Measurements from ENCODE around the gene FOXN3. TPM values are rescaled to one million over a fixed set of nuclear protein-coding genes. Genes with fewer than 3 reads are reported as not detected.

The FOXN3 gene
- total and polyA plus RNA-seq, 10 of the 15 experiments (the other 5 are each of a cell fraction or from before 2014, with no cell fraction given), result 4.5 to 68.9 (median 29.7) TPM

DNA sequence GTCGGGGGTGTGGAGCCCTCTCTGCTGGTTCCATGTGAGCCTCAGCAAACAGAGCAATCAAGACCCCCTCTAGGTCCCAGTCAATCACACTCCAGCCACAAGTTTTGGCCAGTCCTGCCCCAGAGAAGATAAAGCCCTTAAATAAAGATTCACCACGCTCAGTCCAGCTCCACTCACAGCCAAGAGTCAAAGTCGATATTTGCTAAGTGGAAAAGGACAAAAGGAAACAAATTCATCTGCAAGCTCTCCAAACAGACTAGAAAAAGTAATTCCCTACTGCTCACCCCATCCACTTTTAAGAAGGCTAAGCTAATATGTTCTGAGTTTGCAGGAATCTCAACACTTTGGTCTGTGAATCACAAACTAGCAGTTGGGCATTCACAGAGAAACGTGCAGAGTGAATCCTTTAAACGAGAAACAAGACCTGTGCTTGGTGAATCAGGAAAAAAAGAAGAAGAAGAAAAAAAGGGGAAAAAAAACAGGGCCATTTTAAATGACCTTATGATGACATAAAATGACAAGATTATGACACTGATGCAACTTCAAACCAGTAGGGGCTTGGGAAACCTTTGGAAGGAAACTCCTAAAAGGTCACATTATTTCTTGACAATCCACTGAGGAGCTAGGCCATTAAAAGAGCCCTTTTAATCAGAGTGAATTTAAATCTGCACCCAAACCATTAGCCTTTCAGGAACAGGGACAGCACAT, 41.8 kb upstream of the FOXN3 start:
- peaks cover 5% of the 10 kb centered on the region; the same call in 1 of the 2 replicates for H3K4me1 ChIP-seq (ENCODE audit: control insufficient read depth, insufficient read depth, low read length)
- no peak overlapping the region for H3K4me2 ChIP-seq (ENCODE audit: control insufficient read depth, insufficient read depth)
- no peaks in the 10 kb centered on the region for H3K27me3 ChIP-seq (replicated peaks in 1 of 2; ENCODE audit: control insufficient read depth in 2 of 2, insufficient read depth in 2 of 2, low read length in 1 of 2)
- BruUV-seq (replicated peaks), result no TSS peak
- H3K9ac ChIP-seq (ENCODE audit: control insufficient read depth, insufficient read depth, low read length), result no peak overlapping the region
- ChIA-PET SMC1A (ENCODE audit: uncharacterized antibody, unreplicated experiment) (interaction anchor here (1.1 to 1.4 kb wide), 2 partner anchors 15 to 35 kb away, joined by 4 to 9 read pairs; no protein-coding TSS in a partner anchor), CTCF (interaction anchor here (0.5 to 1.3 kb wide), 2 partner anchors 10 to 446 kb away, joined by 3 read pairs; no protein-coding TSS in a partner anchor), POLR2A (no interaction called here), RAD21 (ENCODE audit: unreplicated experiment) (no interaction called here)
- H3K36me3 ChIP-seq (ENCODE audit: control insufficient read depth in 2 of 2, insufficient read depth in 2 of 2, low read length in 1 of 2), result no peaks in the 10 kb centered on the region
- H3K27ac ChIP-seq (ENCODE audit: control insufficient read depth, insufficient read depth), result no peak overlapping the region
- no peaks in the 10 kb centered on the region; the same call in 2 of the 3 replicates for H3K9me3 ChIP-seq (replicated peaks; ENCODE audit: control insufficient read depth, insufficient read depth, low read length)
- WGBS (ENCODE audit: insufficient coverage, insufficient replicate concordance, low lambda C conversion rate, missing lambda C conversion rate), result 56% methylated on average over 5 of the region's 5 CpGs
- DNase-seq (ENCODE audit: low read depth, low spot score), result no peak
- TF ChIP-seq EZH2 (IDR thresholded peaks at IDR 0.05; ENCODE audit: borderline replicate concordance, control insufficient read depth, low read depth, low read length), result no peak
- TF ChIP-seq HDAC2 (IDR thresholded peaks at IDR 0.05), result no peak
- TF ChIP-seq, protein P1, sequence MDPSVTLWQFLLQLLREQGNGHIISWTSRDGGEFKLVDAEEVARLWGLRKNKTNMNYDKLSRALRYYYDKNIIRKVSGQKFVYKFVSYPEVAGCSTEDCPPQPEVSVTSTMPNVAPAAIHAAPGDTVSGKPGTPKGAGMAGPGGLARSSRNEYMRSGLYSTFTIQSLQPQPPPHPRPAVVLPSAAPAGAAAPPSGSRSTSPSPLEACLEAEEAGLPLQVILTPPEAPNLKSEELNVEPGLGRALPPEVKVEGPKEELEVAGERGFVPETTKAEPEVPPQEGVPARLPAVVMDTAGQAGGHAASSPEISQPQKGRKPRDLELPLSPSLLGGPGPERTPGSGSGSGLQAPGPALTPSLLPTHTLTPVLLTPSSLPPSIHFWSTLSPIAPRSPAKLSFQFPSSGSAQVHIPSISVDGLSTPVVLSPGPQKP (IDR thresholded peaks at IDR 0.05; ENCODE audit: low read depth, low read length), result no peak
- TF ChIP-seq ESRRA (IDR thresholded peaks at IDR 0.05; ENCODE audit: low read length), result no peak
- no peak for TF ChIP-seq RAD51 (IDR thresholded peaks at IDR 0.05)
- TF ChIP-seq ZZZ3 (IDR thresholded peaks at IDR 0.05; ENCODE audit: control insufficient read depth, insufficient read length, low read depth), result no peak
- TF ChIP-seq BHLHE40 (IDR thresholded peaks at IDR 0.05; ENCODE audit: borderline replicate concordance in 1 of 2, low read depth in 2 of 2, low read length in 1 of 2), result no peak
- H2AFZ ChIP-seq (ENCODE audit: control insufficient read depth, low read depth, low read length), result no peak overlapping the region
- no peaks in the 10 kb centered on the region for H4K20me1 ChIP-seq (ENCODE audit: control insufficient read depth, insufficient read depth)
- H3K79me2 ChIP-seq (ENCODE audit: control insufficient read depth, insufficient read depth, low read length), result no peaks in the 10 kb centered on the region
- intact Hi-C loops (cut with micrococcal nuclease; ENCODE audit: unreplicated experiment), result no loop called here
- FAIRE-seq, result no peak
- no peak overlapping the region for H3K4me3 ChIP-seq
- in situ Hi-C loops (cut with MboI), result no loop called here
- ATAC-seq, result no peak
